GM21717 (cell line): Measurements from ENCODE around the gene NGRN.
A peak's percentile ranks its signal among the peaks of the same experiment; 100 is the strongest.

Experiments
- ATAC-seq: cut with Tn5 transposase; IDR thresholded peaks from one replicate; pipeline ENCODE4 v1.9.1; 2021; ENCODE audit warnings: mild to moderate bottlenecking, moderate library complexity; ENCODE audit not compliant: unreplicated experiment

The NGRN gene

GRCh38 chr15:90309020-90309419 is 43.5 kb downstream of the NGRN start:
- ATAC-seq: no peak

- ATAC-seq: no peak
Measured at GRCh38 chr15:90315278-90315982, 50.0 kb downstream of the NGRN start.

- no peak for ATAC-seq
Measured at GRCh38 chr15:90316139-90316538, 50.7 kb downstream of the NGRN start.

- ATAC-seq: no peak
Measured at GRCh38 chr15:90318591-90318990, 53.1 kb downstream of the NGRN start.

- ATAC-seq: peak; percentile 61
Measured at GRCh38 chr15:90320062-90320884, 54.8 kb downstream of the NGRN start.

GRCh38 chr15:90320885-90321278 is 55.4 kb downstream of the NGRN start:
- no peak for ATAC-seq
